GM18907 (cell line): ENCODE results near the gene CNIH4.
"Not testable (repeated sequence)": the region's sequence is repeated elsewhere in the genome, so short reads cannot be mapped to it uniquely, and the experiment has no call there.

ENCODE experiments used
- ATAC-seq: cut with Tn5 transposase; IDR thresholded peaks from one replicate; pipeline ENCODE4 v1.9.1; 2021; ENCODE audit warnings: mild to moderate bottlenecking, moderate library complexity; ENCODE audit not compliant: unreplicated experiment

CNIH4 gene

DNA sequence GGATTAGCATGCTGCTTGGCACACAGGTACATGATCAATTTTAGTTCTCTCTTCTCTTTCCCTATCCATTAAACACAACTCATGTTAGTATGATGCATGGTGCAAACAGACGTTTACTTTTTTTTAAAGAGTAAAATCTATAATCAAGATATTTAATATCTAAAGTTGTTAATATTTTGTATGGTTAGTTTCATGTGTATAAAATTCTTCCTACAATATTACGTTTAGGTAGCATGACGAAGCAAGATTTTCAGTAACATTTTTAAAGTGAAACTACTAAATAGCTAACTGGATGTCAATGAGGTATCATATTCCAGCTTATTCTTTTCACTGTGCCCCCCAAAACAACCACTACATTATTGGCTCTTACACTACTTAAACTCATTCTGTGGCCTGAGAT is 36.6 kb downstream of the CNIH4 start:
- ATAC-seq: no peak

DNA sequence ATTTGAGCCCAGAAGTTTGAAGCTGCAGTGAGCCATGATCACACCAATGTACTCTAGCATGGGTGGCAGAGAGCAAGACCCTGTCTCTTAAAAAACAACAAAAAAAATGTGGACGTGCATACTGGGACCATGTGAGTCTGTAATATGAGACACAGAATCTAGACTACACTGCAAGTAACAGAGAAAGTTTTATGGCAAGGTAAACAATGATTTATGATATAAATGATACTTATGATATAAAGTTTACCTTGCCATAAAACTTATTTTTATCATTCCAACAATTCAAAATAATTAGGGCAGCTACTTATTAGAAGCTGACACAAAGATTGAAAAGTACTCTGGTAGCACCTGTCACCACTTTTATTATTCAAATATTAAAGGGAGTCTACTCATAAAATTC is 43.2 kb downstream of the CNIH4 start:
- ATAC-seq: no peak

DNA sequence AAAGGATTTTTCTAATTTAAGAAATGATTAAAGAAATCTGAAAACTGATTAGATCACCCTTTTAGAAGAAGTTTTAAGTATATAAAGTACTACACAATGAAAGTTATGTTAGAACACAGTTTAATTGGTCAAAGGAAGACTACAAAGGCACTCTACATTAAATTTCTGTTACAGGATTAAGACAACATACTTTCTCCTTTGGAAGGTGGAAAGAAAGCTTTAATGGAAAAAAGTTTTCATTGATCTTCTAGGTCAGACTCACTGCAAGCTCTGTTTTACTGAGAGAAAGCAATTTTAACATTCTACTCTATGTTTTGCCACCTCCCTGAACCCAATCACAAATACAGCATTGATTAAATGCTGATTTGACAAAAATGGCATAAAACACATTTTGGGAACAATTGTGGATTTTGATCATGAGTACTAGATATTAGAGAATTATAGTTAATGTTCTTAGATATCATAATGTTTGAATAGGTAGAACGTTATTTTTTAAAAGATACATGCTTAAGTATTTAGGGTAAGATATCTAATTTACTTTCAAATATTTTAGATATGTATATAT is 45.9 kb downstream of the CNIH4 start:
- no peak for ATAC-seq

DNA sequence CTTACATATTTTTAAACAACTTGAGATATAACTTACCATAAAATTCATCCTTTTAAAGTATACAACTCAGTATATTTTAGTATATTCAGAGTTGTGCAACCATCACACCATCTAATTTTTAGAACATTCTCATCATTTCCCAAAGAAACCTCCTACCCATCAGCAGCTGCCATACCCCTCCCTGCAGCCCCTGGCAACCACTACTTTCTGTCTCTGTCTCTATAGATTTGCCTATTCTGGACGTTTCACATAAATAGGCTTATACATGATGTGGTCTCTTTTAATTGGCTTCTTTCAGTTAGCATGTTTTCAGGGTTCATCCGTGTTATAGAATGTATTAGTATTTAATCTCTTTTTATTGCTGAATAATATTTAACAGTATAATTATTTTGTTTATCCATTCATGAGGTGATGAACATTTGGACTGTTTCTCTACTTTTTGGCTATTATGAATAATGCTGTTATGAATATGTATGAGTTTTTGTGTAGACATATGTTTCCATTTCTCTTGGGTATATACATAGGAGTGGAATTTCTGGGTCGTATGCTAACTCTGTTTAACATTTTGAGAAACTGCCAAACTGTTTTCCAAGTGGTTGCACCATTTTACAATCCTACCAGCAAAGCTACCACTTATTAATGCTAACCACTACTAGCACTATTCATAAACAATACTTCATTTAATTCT is 48.4 kb downstream of the CNIH4 start:
- ATAC-seq: no peak

DNA sequence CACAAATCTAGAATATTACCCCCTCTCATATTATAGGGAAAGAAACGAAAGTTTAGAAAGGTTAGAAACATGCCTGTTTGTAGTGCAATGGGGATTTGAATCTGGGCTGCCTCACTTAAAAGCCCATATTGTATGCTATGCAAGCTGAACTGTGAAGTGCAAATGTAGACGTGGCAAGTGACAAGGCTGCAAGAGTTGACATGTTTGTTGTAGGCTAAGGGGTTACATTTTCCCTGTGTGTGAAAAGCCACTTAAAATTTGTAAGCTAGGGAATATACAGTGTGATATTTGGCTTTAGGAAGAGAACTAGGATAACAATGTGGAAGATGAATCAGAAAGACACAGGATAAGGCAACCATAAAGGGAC is 48.9 kb downstream of the CNIH4 start:
- no peak for ATAC-seq

DNA sequence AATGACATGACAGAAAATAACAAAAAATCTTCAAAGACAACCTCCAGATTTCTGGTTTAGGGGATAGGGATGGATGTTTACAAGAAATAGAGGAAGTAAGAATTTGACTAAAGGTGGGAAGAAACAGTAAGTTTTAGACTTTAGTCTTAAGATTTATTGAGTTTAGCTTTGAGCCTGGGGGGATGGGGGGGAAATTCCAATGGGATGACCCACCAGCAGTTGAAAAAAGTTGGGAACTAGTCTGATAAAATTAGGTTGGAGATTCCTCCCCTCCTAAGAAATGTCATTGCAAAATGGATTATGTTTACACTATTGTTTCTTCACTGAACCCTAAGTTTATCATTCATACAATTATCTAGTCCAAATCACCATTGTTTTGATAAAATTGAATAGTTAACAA is 49.5 kb downstream of the CNIH4 start:
- ATAC-seq: no peak

DNA sequence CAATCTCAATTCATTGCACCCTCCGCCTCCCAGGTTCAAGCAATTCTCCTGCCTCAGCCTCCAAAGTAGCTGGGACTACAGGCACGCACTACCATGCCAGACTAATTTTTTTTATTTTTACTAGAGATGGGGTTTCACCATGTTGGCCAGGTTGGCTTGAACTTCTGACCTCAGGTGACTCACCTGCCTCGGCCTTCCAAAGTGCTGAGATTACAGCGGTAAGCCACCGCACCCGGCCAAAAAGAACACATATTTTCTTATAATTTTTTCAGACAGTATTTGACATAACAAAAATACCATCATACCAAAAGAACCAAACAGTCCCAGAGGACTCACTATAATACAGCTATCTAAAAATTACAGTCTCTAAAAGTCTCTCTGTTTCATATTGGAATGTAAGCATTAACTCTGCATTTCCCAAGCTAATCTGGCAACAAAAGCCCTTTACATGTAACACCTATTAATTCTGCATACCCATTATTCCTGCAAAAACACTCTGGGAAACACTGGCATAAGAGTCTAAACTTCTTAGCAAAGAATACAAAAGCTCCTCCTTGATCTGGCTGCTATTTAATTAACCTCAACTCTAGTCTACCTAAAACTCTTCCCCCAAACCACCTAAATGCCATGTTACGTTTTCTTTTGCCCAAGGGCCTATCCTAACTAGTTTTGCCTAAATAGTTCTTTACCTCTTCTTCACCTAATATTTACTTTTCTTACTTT is 51.1 kb downstream of the CNIH4 start:
- no peak for ATAC-seq

DNA sequence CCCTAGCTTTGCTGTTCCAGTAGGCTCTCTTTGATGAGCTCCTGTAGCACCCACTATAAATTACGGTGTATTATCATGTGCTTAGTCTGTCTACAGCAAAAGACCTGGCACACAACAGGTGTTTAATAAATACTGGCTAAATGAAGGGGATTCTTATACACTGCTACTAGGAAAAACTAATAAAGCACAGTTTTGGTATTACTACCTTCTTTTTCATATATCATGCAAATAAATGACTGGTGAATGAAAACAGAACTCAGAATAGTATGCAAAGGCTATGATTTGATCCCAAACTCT is 51.6 kb downstream of the CNIH4 start:
- no peak for ATAC-seq

DNA sequence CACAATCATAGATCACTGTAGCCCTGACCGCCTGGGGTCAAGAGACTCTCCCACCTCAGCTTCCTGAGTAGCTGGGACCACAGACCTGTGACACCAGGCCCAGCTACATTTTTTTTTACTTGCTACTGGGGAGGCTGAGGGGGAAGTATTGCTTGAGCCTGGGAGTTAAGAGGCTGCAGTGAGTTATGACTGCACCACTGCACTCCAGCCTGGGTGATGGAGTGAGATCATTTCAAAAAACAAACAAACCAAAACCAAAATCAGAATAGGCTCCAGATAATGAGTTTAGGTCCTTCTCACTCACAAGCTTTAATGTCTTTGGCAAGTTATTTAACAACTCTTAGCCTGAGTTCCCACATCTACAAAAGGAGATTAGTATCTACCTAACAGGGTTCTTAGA is 55.1 kb downstream of the CNIH4 start:
- no peak for ATAC-seq

DNA sequence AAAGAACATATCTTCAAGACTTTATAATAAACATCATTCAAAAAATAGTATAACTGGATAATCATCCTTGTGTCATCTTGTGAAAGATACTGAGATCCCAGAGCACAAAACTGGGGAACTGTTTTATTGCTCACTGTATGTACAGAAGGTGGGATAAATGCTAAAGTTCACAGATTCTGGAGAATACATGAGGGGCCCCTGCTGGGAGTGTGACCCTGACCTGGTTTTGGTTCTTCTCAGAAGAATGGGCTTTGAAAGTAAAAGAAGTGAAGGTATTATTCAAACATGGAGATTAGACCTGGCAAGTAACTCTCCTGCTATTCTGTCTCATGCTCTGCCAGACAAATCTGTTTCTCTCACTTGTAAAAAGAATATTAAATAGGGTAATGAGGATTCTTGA is 63.4 kb downstream of the CNIH4 start:
- no peak for ATAC-seq

DNA sequence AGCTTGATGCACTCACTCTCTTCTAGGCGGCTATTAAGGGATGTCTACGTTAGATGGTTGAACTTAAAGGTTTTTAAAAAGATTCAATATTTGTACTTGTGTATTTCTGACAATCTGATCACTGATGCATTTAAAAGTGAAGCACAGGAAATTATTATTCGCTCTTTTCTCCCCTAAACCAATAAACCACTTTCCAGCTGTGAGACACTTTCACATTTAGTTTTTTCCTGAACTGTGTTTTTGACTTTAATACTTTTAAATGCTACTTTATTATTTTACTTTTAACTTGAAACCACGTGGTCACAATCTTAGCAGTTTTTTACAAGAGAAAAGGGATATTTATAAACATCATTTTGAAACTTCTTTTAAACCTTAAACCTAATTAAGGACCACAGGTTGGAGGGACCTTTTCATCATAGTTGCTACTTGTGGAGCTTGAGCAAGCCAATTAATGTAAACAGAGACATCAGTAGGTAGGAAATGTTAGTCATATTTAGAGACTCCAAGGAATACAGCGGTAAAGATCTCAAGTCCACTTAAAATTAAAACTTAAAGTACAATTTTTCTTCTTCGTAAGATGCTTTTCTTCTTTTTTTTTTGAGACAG is 68.7 kb downstream of the CNIH4 start:
- no peak for ATAC-seq

DNA sequence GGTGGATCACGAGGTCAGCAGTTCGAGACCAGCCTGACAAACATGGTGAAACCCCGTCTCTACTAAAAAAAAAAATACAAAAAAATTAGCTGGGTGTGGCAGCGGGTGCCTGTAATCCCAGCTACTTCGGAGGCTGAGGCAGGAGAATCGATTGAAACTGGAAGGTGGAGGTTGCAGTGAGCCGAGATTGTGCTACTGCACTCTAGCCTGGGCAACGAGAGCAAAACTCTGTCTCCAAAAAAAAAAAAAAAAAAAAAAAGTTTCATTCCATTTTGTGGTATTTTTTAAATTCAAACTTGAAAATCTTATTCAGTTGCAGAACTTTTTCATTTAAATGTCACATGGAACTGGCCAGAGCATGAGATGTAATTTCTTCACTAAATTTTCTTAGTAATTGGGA is 70.2 kb downstream of the CNIH4 start:
- ATAC-seq: not testable (repeated sequence)

DNA sequence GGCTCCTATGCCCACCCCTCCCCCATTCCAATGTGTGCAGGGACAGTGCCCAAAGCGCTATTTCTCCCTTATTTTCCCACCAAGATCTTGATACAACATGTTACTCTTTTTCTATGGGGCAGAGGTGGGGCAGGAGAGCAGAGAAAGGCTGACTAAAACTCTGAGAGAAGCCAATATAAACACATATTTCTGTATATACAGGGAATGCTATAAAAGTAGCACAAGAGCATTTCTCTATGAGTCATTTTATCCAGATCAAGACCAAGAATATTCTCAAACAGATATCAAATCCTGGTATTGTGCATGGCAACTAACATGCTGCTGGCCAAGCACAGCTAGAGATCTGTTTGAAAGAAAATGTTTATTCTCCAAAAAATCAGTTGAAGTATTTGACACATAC is 70.7 kb downstream of the CNIH4 start:
- no peak for ATAC-seq

DNA sequence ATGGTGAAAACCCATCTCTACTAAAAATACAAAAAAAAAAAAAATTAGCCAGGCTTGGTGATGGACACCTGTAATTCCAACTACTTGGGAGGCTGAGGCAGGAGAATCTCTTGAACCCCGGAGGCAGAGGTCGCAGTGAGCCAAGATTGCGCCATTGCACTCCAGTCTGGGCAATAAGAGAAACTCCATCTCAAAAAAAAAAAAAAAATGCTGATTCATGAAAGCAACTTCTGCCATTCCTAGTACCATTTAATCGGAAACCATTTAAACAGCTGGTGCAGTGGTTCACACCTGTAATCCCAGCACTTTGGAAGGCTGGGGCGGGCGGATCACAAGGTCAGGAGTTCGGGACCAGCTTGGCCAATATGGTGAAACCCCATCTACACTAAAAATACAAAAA is 72.0 kb downstream of the CNIH4 start:
- not testable (repeated sequence) for ATAC-seq
